Measurements from ENCODE around the gene PDE11A. TPM values are rescaled to one million over a fixed set of nuclear protein-coding genes. Genes with fewer than 3 reads are reported as not detected.

PDE11A gene
- total RNA-seq, 1 donor from 2014 or later = 0.75 TPM

DNA sequence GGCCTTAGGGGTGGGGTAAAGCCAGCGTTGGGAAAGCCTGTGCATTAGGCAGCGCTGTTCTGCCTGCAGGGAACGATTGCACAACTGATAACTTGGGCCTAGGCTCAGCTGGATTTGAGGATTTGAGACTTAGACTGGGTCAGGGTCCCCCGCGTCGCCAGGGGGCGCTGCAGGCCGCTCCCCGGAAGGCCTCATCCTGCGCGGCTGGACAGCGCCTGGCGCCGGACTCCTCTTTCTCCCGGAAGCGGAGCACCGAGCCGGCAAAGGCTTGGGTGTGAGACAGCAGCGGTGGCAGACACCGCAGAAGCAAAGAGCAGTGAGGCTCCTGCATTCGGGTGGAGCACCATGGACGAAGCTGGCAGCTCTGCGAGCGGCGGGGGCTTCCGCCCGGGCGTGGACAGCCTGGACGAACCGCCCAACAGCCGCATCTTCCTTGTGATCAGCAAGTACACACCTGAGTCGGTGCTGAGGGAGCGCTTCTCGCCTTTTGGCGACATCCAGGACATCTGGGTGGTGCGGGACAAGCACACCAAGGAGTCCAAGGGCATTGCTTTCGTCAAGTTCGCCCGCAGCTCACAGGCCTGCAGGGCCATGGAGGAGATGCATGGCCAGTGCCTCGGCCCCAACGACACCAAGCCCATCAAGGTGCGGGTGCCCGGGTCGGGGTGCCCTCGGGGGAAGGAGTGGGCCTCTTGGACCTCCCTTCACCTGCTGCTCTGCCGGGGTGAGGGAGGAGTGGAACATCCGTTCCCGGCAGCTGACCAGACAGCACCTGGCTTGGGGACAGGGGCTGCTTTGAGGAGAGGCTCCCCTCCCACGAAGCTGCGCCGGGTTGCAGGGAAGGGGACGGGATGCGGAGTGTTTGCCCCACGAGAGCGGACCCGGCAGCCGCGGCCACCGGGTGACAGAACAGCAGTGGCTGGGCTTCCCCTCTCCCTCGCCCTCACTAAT, 39.9 kb upstream of the PDE11A start, which contains the start of gene RBM45:
TSS of gene RBM45 (plus strand) at position 236 of the 951 bp plus-strand sequence. CDS start at position 346, 110 bp downstream.
- H3K4me3 ChIP-seq = peak within 1 kb of the TSS; percentile 84 to 94
- H3K27ac ChIP-seq = peak within 1 kb of the TSS; percentile 66 to 77
- TF ChIP-seq, protein P1, sequence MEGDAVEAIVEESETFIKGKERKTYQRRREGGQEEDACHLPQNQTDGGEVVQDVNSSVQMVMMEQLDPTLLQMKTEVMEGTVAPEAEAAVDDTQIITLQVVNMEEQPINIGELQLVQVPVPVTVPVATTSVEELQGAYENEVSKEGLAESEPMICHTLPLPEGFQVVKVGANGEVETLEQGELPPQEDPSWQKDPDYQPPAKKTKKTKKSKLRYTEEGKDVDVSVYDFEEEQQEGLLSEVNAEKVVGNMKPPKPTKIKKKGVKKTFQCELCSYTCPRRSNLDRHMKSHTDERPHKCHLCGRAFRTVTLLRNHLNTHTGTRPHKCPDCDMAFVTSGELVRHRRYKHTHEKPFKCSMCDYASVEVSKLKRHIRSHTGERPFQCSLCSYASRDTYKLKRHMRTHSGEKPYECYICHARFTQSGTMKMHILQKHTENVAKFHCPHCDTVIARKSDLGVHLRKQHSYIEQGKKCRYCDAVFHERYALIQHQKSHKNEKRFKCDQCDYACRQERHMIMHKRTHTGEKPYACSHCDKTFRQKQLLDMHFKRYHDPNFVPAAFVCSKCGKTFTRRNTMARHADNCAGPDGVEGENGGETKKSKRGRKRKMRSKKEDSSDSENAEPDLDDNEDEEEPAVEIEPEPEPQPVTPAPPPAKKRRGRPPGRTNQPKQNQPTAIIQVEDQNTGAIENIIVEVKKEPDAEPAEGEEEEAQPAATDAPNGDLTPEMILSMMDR (IDR thresholded peaks at IDR 0.05) = peak; percentile 88 to 97 (median 94)
- H3K4me1 ChIP-seq = peaks cover 0 to 6% of the 10 kb centered on the region in 2 donors
- no peaks in the 10 kb centered on the region for H3K27me3 ChIP-seq
- DNase-seq (ENCODE audit: low spot score in 2 of 2) = peak; percentile 54 to 96
- no peaks in the 10 kb centered on the region for H3K9me3 ChIP-seq
- H3K36me3 ChIP-seq = no peaks in the 10 kb centered on the region
- intact Hi-C loops (cut with DNase I) = loop anchor here (2.0 to 5.0 kb wide), 5 partner anchors 82 to 365 kb away; partner anchors contain the start of genes FKBP7 and OSBPL6

DNA sequence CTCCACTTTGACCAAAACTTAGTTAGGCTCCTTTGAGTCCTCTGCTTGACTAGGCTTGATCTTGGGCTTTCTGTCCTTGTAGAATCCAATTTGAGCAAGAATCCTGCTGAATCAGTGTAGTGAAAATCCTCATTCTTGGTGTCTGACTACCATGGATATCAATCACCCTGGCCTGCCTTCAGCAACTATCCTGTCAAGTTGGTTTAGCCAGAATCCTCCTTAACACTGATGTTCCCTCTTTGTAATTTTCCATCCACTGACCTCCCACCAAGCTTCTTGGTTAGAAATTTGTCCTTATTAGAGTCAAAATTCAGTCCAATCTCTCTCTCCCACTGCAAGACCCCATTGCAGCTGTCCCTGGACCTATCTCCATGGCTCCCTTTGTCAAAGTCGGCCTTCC, 39.2 kb upstream of the PDE11A start:
- Histone ChIP-seq H3K9me3 (no peaks in the 10 kb centered on the region), H3K4me3 (peak overlapping the region in 1 of 2 donors; percentile 94), H3K27ac (peak overlapping the region in 1 of 2 donors; percentile 13), H3K36me3 (no peaks in the 10 kb centered on the region), H3K27me3 (no peaks in the 10 kb centered on the region), H3K4me1 (peaks cover 0 to 6% of the 10 kb centered on the region in 2 donors)
- no peak for DNase-seq (ENCODE audit: low spot score in 2 of 2)
- intact Hi-C loops (cut with DNase I) = loop anchor here (2.0 to 5.0 kb wide), 5 partner anchors 83 to 366 kb away; partner anchors contain the start of genes FKBP7 and OSBPL6
- TF ChIP-seq, protein P1 (IDR thresholded peaks at IDR 0.05) = no peak

DNA sequence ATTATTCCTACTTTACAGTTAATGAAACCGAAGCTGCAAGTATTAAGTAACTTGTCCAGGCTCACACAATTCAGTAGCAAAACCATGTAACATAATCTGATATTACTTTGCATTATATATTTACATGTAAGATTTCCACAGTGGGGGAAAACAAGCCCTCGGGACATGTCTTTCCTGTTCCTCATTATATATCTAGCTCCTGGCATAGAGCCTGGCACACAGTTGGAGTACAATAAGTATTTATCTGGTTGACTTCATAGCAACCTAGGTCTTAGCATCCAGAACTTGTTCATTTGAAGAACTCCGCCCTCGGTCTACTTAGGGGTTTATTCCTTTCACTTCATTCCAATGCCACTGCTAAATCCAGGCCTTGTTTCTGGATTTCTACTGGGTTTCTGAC, 38.1 kb upstream of the PDE11A start:
- no peak overlapping the region for H3K27ac ChIP-seq
- no peaks in the 10 kb centered on the region for H3K27me3 ChIP-seq
- H3K4me1 ChIP-seq = peaks cover 0 to 6% of the 10 kb centered on the region in 2 donors
- no peaks in the 10 kb centered on the region for H3K36me3 ChIP-seq
- no peak for DNase-seq (ENCODE audit: low spot score in 2 of 2)
- H3K4me3 ChIP-seq = no peak overlapping the region
- intact Hi-C loops (cut with DNase I) = loop anchor here (5.0 kb wide), 4 partner anchors 172 to 367 kb away; partner anchors contain the start of gene FKBP7
- TF ChIP-seq, protein P1 (IDR thresholded peaks at IDR 0.05) = no peak
- H3K9me3 ChIP-seq = no peaks in the 10 kb centered on the region

DNA sequence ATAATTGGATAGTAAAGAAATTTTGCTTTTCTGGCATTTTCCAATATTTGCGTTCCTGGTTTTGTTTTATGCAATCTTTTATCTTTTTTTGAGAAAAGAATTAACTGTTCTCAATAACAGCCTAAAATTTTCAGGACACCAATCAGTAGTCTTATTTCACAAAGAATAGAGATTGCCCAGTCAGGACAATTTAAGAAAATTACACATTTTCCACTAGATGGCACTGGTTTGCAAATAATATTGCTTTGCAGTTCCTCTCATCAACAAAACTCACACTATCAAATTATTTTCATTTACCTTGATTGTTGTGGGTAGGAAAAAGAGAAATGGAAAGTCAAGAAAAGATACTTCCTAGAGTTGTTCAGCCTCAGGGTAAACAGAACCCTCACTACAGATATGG, 37.2 kb upstream of the PDE11A start:
- no peaks in the 10 kb centered on the region for H3K9me3 ChIP-seq
- no peaks in the 10 kb centered on the region for H3K36me3 ChIP-seq
- TF ChIP-seq, protein P1 (IDR thresholded peaks at IDR 0.05) = peak in 2 of 3 experiments; percentile 51 to 61
- H3K4me1 ChIP-seq = peaks cover 0 to 6% of the 10 kb centered on the region in 2 donors
- no peak for DNase-seq (ENCODE audit: low spot score in 2 of 2)
- H3K4me3 ChIP-seq = no peak overlapping the region
- no peaks in the 10 kb centered on the region for H3K27me3 ChIP-seq
- H3K27ac ChIP-seq = no peak overlapping the region
- intact Hi-C loops (cut with DNase I) = loop anchor here (5.0 kb wide), 4 partner anchors 172 to 367 kb away; partner anchors contain the start of gene FKBP7

DNA sequence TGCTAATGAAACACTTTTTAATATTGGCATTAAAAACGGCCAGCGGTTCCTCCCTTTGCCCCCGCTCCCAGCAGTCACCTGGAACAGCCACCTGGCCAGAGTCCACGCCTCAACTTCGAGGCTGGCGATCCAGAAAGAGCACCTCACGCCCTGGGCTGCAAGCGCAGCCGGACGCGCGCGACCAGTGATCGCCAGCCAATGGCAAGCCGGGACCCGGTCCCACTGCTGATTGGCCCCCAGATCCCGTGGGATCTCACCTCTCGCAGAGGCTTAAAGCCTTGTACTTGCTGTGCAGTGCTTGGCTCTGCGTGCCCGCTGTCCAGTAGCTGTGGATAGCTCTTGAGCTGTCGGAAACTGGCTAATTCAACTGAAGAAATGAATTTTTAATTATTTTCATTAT, 35.6 kb upstream of the PDE11A start:
- intact Hi-C loops (cut with DNase I) = no loop called here
- Histone ChIP-seq H3K27me3 (no peaks in the 10 kb centered on the region), H3K4me3 (no peak overlapping the region), H3K27ac (no peak overlapping the region), H3K9me3 (no peaks in the 10 kb centered on the region), H3K36me3 (no peaks in the 10 kb centered on the region), H3K4me1 (no peaks in the 10 kb centered on the region)
- TF ChIP-seq, protein P1 (IDR thresholded peaks at IDR 0.05) = no peak
- no peak for DNase-seq (ENCODE audit: low spot score in 2 of 2)
